ENCODE measurements around the gene ANKRD44.

Gene ANKRD44

GRCh38 chr2:197236159-197236558, 74.4 kb downstream of the ANKRD44 start:
- FAIRE-seq = no peak

DNA sequence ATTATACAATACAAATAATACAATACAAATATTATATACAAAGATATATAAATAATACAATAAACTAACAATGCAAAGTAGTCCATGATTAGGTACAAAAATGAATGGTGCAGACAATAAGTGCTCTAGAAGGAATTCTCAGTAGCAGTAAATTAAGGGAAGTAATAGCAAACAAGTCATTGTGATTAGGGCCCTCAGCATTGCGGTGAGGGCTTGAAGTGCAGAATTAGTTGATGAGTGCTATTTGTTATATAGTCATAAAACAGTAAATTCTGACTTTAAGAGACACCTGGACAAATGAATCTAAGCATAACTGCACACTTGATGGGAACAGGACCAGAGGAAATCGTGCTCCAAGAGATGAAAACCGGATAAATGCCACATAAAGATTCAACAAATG, 74.9 kb downstream of the ANKRD44 start:
- FAIRE-seq = no peak

DNA sequence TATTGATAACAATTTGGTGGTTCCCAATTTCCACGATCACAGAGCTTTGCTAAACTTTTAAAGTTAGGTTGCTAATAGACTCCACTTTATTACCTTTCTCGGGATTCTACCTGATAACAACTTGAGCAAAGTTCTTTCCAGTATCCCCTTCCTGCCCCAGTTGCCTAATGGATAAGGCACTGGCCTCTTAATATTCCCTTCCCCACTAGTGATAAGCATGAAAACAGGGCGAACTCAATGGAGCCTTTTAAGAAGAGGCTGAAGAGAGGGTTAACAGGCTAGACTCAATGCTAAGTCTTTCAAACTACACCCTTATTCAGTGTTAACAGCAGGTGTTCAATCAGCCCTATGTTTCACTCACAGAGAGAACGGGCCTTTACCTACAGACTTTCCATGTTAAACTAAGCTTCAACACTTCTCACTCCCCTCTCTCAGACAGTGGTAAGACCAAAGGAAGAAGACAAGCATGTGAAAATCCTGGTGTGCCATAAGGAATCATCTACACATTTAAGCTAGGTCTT, 75.8 kb downstream of the ANKRD44 start:
- no peak for FAIRE-seq

GRCh38 chr2:197233473-197233872, 77.1 kb downstream of the ANKRD44 start:
- no peak for FAIRE-seq

DNA sequence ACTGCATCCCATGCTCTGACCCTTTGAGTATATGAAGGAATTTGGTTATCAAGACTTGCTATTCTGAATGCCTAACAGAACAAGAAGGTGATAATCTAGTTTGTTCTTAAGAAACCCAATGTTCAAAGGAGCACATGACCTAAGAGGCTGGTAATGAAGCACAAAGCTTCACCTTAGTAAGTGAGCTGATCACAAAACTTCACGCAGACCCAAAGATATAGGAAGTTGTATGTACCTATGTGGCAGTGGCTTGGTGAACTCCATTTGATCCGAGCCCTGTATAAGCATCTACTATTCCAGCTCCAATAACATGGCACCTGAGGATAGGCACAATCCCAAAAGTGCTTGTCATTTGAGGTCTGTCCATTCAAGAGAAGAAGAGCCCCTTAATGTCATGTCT, 78.6 kb downstream of the ANKRD44 start:
- no peak for FAIRE-seq

GRCh38 chr2:197229509-197230443, 80.8 kb downstream of the ANKRD44 start:
- no peak for FAIRE-seq

DNA sequence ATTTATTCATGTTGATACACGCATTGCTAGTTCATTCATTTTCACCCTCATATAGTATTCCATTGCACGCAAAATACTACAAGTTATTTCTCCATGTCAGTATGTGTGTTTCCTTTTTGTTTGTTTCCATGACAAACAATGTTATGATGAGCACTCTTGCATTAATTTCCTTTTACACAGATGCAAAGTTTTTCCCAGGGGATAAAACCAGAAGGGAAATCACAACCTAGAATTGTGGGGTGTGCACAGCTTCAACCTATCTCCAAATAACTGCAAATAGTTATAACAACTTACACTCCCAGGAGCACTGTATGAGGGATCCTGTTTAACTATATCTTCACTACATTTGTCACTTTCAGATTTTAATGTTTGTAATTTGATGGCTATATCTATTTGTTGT, 87.1 kb downstream of the ANKRD44 start:
- no peak for FAIRE-seq

GRCh38 chr2:197219636-197220035, 90.9 kb downstream of the ANKRD44 start:
- no peak for FAIRE-seq

DNA sequence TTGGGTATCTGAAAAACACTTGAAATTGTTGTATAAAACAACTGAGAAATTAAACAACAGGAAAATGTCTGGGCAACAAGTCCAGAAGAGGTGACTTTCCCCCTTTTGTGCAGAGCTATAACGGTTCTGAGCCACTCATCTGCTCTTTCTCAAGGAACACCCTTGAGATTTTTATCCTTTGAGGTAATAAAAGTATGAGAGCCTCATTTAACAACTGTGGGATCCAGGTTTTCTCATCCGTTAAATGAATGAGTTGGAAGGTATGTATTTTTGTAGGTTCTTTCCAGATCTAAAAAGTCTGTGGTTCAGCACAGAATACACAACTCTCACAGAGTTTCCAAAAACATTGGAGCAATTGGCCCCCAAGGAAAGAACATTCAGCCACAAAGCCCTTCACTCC, 93.0 kb downstream of the ANKRD44 start:
- FAIRE-seq = no peak

DNA sequence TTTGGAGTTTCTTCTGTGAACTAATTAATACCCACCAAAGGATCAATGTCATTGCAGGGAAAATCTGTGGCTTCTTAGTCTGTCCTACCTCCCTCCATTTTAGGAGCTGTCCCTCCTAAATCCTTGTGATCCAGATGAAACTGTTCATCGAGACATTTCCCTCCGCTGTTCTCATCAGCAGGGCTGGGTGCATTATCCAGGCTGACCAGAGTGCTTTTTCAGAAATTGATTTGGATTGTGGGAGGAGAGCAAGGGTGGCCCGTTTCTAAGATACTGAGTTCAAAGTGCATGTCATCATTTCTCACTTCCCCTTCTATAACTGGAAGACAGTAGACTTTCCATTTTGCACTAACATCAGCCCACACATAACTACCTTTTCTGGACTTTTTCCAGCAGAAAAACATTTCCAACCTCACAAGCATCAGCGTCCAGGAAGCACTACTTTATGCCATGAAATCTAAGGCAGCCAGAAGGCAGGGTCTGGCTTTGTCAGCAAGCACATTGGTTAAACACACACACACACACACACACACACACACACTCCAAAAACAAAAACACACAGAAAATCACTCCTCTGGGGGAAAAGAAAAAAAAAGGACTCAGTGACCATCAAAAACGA, 94.1 kb downstream of the ANKRD44 start:
- no peak for FAIRE-seq

DNA sequence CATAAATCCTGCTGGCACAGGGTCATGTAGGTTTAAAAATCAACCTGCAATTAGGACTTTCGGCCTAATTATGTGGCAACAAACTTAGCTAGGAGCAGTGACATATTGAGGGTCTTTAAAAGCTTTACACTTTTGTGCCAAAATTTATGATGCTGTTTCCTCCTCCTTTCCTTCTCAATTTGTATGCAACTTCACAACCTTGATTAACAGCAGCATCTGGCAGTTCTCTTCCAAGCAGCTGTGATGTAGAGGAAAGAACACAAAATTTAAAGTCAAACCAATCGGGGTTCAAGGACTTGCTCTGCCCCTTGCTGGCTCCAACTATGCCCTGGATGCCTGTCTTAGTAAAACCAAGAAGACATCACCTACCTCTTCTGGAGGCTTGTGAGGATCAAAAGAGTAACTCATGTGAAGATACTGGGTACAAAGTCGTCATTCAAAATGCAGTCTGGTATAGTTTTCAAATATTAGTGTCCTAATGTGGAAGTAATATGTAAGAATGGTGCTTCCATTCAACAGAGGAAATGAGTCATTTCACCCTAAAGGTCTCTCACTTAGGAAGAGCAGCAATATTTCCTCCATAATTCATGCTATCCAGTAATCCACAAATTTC, 94.7 kb downstream of the ANKRD44 start:
- FAIRE-seq = no peak

- no peak for FAIRE-seq
Measured at GRCh38 chr2:197212344-197213262, 98.0 kb downstream of the ANKRD44 start.

DNA sequence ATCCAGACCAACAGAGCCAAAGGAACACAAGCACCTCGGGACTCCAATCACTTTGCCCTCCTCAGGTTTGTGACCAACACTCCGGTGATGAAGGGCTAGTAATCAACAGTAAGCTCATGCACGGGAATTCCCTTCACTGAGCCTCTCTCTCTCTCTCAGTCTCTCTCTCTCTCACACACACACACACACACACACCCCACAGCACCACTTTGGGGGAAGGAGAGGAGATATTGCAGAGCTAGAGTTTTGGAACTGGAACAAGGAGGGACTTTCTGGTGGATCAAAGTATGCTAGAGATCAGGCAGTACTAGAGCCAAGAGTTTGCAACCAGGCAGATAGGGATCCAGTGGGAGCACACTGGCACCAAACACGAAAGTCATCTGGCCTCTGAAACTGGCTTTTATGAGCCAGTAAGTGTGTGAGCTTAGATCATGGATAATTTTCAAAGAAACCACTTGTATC, 98.7 kb downstream of the ANKRD44 start:
- no peak for FAIRE-seq

- FAIRE-seq = no peak
Measured at GRCh38 chr2:197210430-197210829, 100.2 kb downstream of the ANKRD44 start.

GRCh38 chr2:197209742-197210408, 100.7 kb downstream of the ANKRD44 start:
- FAIRE-seq = no peak

GRCh38 chr2:197209246-197209645, 101.3 kb downstream of the ANKRD44 start:
- no peak for FAIRE-seq

DNA sequence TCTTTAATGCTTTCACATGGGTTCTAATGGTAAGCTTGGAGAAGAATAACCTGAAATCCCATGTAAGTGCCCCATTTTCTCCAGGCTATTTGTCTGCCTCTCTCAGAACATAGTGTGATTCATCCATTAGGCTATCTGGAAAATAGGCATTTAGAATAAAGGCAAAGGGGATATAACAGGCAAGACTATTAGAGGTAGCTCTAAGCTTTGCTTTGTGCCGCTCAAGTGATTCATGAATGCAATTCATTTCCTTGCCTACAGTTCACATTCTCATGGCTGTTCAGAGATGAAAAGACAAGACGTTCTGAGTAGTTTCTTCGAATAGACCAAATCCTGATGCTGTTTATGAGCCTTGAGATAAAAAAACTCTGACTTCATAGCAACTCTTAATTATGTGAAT, 101.7 kb downstream of the ANKRD44 start:
- no peak for FAIRE-seq

DNA sequence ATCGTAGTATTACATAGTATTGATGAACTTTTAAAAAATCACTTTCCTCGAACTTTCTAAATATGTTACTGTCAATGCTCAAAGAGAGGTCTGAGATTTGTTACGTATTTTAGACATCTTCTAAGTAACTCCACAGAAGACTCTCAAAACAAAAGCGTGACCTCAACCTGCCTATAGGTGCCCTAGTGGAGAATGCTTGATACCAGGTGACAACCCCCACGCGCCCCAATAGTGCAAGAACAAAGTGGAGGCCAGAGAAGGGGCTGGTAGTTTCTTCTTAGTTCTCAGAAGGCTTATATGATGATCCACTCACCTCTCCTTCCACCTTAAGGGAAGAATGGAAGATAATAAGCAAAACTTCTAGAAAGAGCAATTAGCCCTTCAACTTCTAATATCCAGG, 102.6 kb downstream of the ANKRD44 start:
- no peak for FAIRE-seq

- no peak for FAIRE-seq
Measured at GRCh38 chr2:197207598-197207997, 103.0 kb downstream of the ANKRD44 start.

- FAIRE-seq = no peak
Measured at GRCh38 chr2:197207106-197207505, 103.5 kb downstream of the ANKRD44 start.

DNA sequence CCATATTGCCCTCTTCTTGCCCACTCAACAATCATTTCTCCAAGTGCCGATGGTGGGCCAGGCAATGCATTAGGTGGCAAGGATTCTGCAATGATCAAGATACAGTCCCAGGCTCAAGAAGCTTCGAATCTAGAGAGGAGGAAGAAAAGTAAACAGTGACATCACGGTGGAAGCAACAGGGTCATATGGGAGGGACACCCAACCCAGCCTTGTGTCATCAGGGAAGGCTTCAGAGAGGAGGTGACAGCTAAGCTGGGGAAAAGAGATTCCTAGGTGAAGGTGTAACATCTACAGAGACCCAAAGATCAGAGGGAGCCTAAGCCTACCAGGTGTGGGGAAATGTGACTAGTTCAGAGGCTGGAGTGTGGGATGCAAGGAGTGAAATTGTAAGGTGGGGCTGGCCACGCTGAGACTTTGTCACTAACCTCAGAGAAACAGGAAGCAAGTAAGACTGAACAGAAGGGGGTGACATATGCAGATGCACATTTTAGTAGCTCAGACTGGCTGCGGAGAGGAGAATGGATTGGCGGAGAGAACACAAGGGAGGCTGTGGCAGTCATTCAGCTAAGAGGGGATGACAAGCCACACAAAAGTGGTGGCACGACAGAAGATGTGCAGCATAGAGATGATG, 104.9 kb downstream of the ANKRD44 start:
- no peak for FAIRE-seq
